Measurements from ENCODE around the gene ERG. TPM values are rescaled to one million over a fixed set of nuclear protein-coding genes. Genes with fewer than 3 reads are reported as not detected.

Gene ERG
- total RNA-seq, 1 experiment from 2014 or later = 4.5 TPM

GRCh38 chr21:38343691-38344090 lies 154.6 kb downstream of the ERG start:
- H3K27me3 Mint-ChIP-seq (ENCODE audit: low read depth) = no peaks in the 10 kb centered on the region; the same call in 1 of the 2 replicates
- POLR2A ChIA-PET = no interaction called here
- CTCF ChIA-PET = interaction anchor here (2.5 kb wide), 1 partner anchor 173 kb away, joined by 9 read pairs; no protein-coding TSS in a partner anchor
- H3K4me1 Mint-ChIP-seq = no peaks in the 10 kb centered on the region
- ATAC-seq = no peak
- DNase-seq (ENCODE audit: low spot score) = no peak
- no peak overlapping the region for H3K27ac Mint-ChIP-seq
- TF ChIP-seq ZNF671 (CRISPR knock-in tag; IDR thresholded peaks at IDR 0.05) = no peak
- no peak for TF ChIP-seq RELA (CRISPR knock-in tag; IDR thresholded peaks at IDR 0.05; ENCODE audit: borderline replicate concordance)
- no peak for TF ChIP-seq NFYB (CRISPR knock-in tag; conservative IDR thresholded peaks at IDR 0.05; ENCODE audit: low read depth)
- no peak for TF ChIP-seq CREB1 (CRISPR knock-in tag; IDR thresholded peaks at IDR 0.05)
- TF ChIP-seq NFATC4 (CRISPR knock-in tag; IDR thresholded peaks at IDR 0.05) = no peak
- no peak for TF ChIP-seq TEAD1 (CRISPR knock-in tag; IDR thresholded peaks at IDR 0.05)
- no peak for TF ChIP-seq CTCF (IDR thresholded peaks at IDR 0.05)
- TF ChIP-seq ZBTB21 (CRISPR knock-in tag; IDR thresholded peaks at IDR 0.05; ENCODE audit: borderline replicate concordance) = no peak
- TF ChIP-seq RORB (CRISPR knock-in tag; IDR thresholded peaks at IDR 0.05) = no peak
- no peak for TF ChIP-seq ERG (CRISPR knock-in tag; IDR thresholded peaks at IDR 0.05)
- no peak for TF ChIP-seq IRF2 (CRISPR knock-in tag; IDR thresholded peaks at IDR 0.05; ENCODE audit: borderline replicate concordance, low read depth)
- TF ChIP-seq E2F1 (CRISPR knock-in tag; IDR thresholded peaks at IDR 0.05) = no peak
- TF ChIP-seq ZNF396 (CRISPR knock-in tag; IDR thresholded peaks at IDR 0.05; ENCODE audit: borderline replicate concordance) = no peak
- no peak for TF ChIP-seq MXD4 (CRISPR knock-in tag; IDR thresholded peaks at IDR 0.05; ENCODE audit: borderline replicate concordance)
- no peak for TF ChIP-seq ZBTB43 (CRISPR knock-in tag; IDR thresholded peaks at IDR 0.05)
- no peak overlapping the region for H3K4me3 Mint-ChIP-seq
- H3K9me3 Mint-ChIP-seq = no peaks in the 10 kb centered on the region
- no peaks in the 10 kb centered on the region for H3K36me3 Mint-ChIP-seq

GRCh38 chr21:38342739-38343138 lies 155.5 kb downstream of the ERG start:
- Mint-ChIP-seq H3K36me3 (no peaks in the 10 kb centered on the region), H3K9me3 (no peaks in the 10 kb centered on the region), H3K4me1 (no peaks in the 10 kb centered on the region), H3K27me3 (ENCODE audit: low read depth) (no peaks in the 10 kb centered on the region; the same call in 1 of the 2 replicates), H3K4me3 (no peak overlapping the region), H3K27ac (no peak overlapping the region)
- POLR2A ChIA-PET = no interaction called here
- CTCF ChIA-PET = interaction anchor here (1.3 to 2.5 kb wide), 2 partner anchors 9 to 172 kb away, joined by 3 to 9 read pairs; no protein-coding TSS in a partner anchor
- ATAC-seq (no peak), DNase-seq (ENCODE audit: low spot score) (no peak)
- no peak for TF ChIP-seq CREB1 (CRISPR knock-in tag; IDR thresholded peaks at IDR 0.05)
- no peak for TF ChIP-seq ATF1 (CRISPR knock-in tag; IDR thresholded peaks at IDR 0.05)
- no peak for TF ChIP-seq GTF2I (CRISPR knock-in tag; conservative IDR thresholded peaks at IDR 0.05)
- TF ChIP-seq FOXP1 (CRISPR knock-in tag; IDR thresholded peaks at IDR 0.05; ENCODE audit: borderline replicate concordance) = no peak

GRCh38 chr21:38341546-38342012 lies 156.7 kb downstream of the ERG start:
- Mint-ChIP-seq H3K4me3 (no peak overlapping the region), H3K4me1 (no peaks in the 10 kb centered on the region), H3K36me3 (no peaks in the 10 kb centered on the region), H3K27ac (no peak overlapping the region), H3K9me3 (peaks cover 1% of the 10 kb centered on the region), H3K27me3 (ENCODE audit: low read depth) (no peaks in the 10 kb centered on the region; the same call in 1 of the 2 replicates)
- CTCF ChIA-PET = interaction anchor here (2.5 kb wide), 1 partner anchor 171 kb away, joined by 9 read pairs; no protein-coding TSS in a partner anchor
- POLR2A ChIA-PET = no interaction called here
- ATAC-seq (no peak), DNase-seq (ENCODE audit: low spot score) (no peak)
- no peak for TF ChIP-seq CREB1 (CRISPR knock-in tag; IDR thresholded peaks at IDR 0.05)
- TF ChIP-seq IRF1 (CRISPR knock-in tag; IDR thresholded peaks at IDR 0.05) = no peak
- TF ChIP-seq ZNF396 (CRISPR knock-in tag; IDR thresholded peaks at IDR 0.05; ENCODE audit: borderline replicate concordance) = no peak
- TF ChIP-seq ZNF425 (CRISPR knock-in tag; conservative IDR thresholded peaks at IDR 0.05) = no peak
- TF ChIP-seq TCF7 (CRISPR knock-in tag; IDR thresholded peaks at IDR 0.05; ENCODE audit: low read depth) = no peak
- no peak for TF ChIP-seq IRF2 (CRISPR knock-in tag; IDR thresholded peaks at IDR 0.05; ENCODE audit: borderline replicate concordance, low read depth)
- TF ChIP-seq GTF2I (CRISPR knock-in tag; conservative IDR thresholded peaks at IDR 0.05) = no peak

Measured in WTC11 (cell line).